Tibial artery (tissue), 4 donors: ENCODE data around the gene RTN4RL2.

Experiments used
- DNase-seq, 2 donors: peaks; one replicate each; pipeline ENCODE4 v3.0.0-alpha.2; 2019
- H3K27ac ChIP-seq, 2 donors: fragments of 200-600 bp; sonication (generic) in 1 of 2; 1 replicate in 1 of 2; 2 replicates in 1 of 2; pipeline ENCODE4 v1.5.1; 2018 to 2019; ENCODE audit warnings: mild to moderate bottlenecking in 1 of 2
- H3K27me3 ChIP-seq, 2 donors: fragments of 200-600 bp; sonication (generic) in 1 of 2; one replicate each; pipeline versions ENCODE4 v1.5.1 to v1.6.0; 2016 to 2019
- H3K36me3 ChIP-seq, 3 donors: fragments of 200-600 bp; sonication (generic) in 2 of 3; one replicate each; pipeline ENCODE4 v1.5.1; 2016 to 2019; ENCODE audit warnings: mild to moderate bottlenecking in 2 of 3
- H3K4me1 ChIP-seq, 4 donors: fragments of 200-600 bp; sonication (generic) in 2 of 4; 1 replicate in 3 of 4; 2 replicates in 1 of 4; pipeline ENCODE4 v1.5.1; 2016 to 2019
- H3K4me3 ChIP-seq, 2 donors: fragments of 200-600 bp; sonication (generic) in 1 of 2; 1 replicate in 1 of 2; 2 replicates in 1 of 2; pipeline ENCODE4 v1.5.1; 2018 to 2019; ENCODE audit warnings: mild to moderate bottlenecking in 2 of 2
- H3K9me3 ChIP-seq, 3 donors: fragments of 200-600 bp; sonication (generic) in 1 of 3; one replicate each; pipeline ENCODE4 v1.5.1; 2016 to 2019
- CTCF ChIP-seq, 2 experiments: fragments of 200-600 bp in 1 of 2; fragments of 450-650 bp in 1 of 2; IDR thresholded peaks; one replicate each; pipeline ENCODE4 v1.5.1; 2017 to 2019; ENCODE audit warnings: antibody characterized with exemption in 2 of 2, mild to moderate bottlenecking in 1 of 2, moderate library complexity in 1 of 2
- intact Hi-C: fragments of 100-400 bp; cut with DNase I; formaldehyde crosslinking; loops from one replicate; pipeline ENCODE4 v1.15.0; 2023; ENCODE audit warnings: low total_unique reads

The RTN4RL2 gene

GRCh38 chr11:57460022-57460757, at the start of gene RTN4RL2:
Gene RTN4RL2 (plus strand): TSS chr11:57460528. CDS start chr11:57460866, 338 bp downstream.
- H3K4me3 ChIP-seq: peak within 1 kb of the TSS; percentile 33 to 46
- peaks cover 0 to 65% of the 10 kb centered on the region in 2 donors for H3K27me3 ChIP-seq
- intact Hi-C loops: no loop called here
- peak in 1 of 2 donors; percentile 30 for DNase-seq
- no peak for TF ChIP-seq CTCF (IDR thresholded peaks at IDR 0.05)
- H3K4me1 ChIP-seq: peaks cover 0 to 43% (median 38%) of the 10 kb centered on the region in 4 donors
- H3K36me3 ChIP-seq: no peaks in the 10 kb centered on the region
- no peak within 1 kb of the TSS for H3K27ac ChIP-seq
- H3K9me3 ChIP-seq: no peaks in the 10 kb centered on the region

GRCh38 chr11:57413681-57414080, 46.6 kb upstream of the RTN4RL2 start:
- H3K27ac ChIP-seq: no peak overlapping the region
- intact Hi-C loops: no loop called here
- no peak overlapping the region for H3K4me3 ChIP-seq
- peaks cover 0 to 12% (median 5%) of the 10 kb centered on the region in 4 donors for H3K4me1 ChIP-seq
- DNase-seq: no peak
- no peaks in the 10 kb centered on the region for H3K9me3 ChIP-seq
- no peak for TF ChIP-seq CTCF (IDR thresholded peaks at IDR 0.05)
- H3K27me3 ChIP-seq: no peaks in the 10 kb centered on the region
- peaks cover 87 to 95% (median 88%) of the 10 kb centered on the region in 3 donors for H3K36me3 ChIP-seq

- H3K36me3 ChIP-seq: peaks cover 78 to 95% (median 79%) of the 10 kb centered on the region in 3 donors
- no peak for TF ChIP-seq CTCF (IDR thresholded peaks at IDR 0.05)
- no peaks in the 10 kb centered on the region for H3K27me3 ChIP-seq
- no peak for DNase-seq
- H3K9me3 ChIP-seq: no peaks in the 10 kb centered on the region
- peaks cover 0 to 12% (median 5%) of the 10 kb centered on the region in 4 donors for H3K4me1 ChIP-seq
- intact Hi-C loops: no loop called here
- H3K4me3 ChIP-seq: no peak overlapping the region
- no peak overlapping the region for H3K27ac ChIP-seq
Observed at GRCh38 chr11:57414612-57415212, 45.6 kb upstream of the RTN4RL2 start.

- peaks cover 74 to 95% (median 77%) of the 10 kb centered on the region in 3 donors for H3K36me3 ChIP-seq
- H3K27me3 ChIP-seq: no peaks in the 10 kb centered on the region
- no peak for DNase-seq
- no peak overlapping the region for H3K4me3 ChIP-seq
- intact Hi-C loops: no loop called here
- no peak for TF ChIP-seq CTCF (IDR thresholded peaks at IDR 0.05)
- H3K9me3 ChIP-seq: no peaks in the 10 kb centered on the region
- peaks cover 0 to 12% (median 5%) of the 10 kb centered on the region in 4 donors for H3K4me1 ChIP-seq
- peak overlapping the region in 1 of 2 donors; percentile 0 for H3K27ac ChIP-seq
Observed at GRCh38 chr11:57416436-57416835, 43.9 kb upstream of the RTN4RL2 start.

GRCh38 chr11:57417056-57417455, 43.3 kb upstream of the RTN4RL2 start:
- peak overlapping the region in 1 of 2 donors; percentile 0 for H3K27ac ChIP-seq
- H3K9me3 ChIP-seq: no peaks in the 10 kb centered on the region
- peaks cover 70 to 98% (median 76%) of the 10 kb centered on the region in 3 donors for H3K36me3 ChIP-seq
- no peak overlapping the region for H3K4me3 ChIP-seq
- peaks cover 0 to 12% (median 5%) of the 10 kb centered on the region in 4 donors for H3K4me1 ChIP-seq
- intact Hi-C loops: no loop called here
- TF ChIP-seq CTCF (IDR thresholded peaks at IDR 0.05): no peak
- peak in 1 of 2 donors; percentile 68 for DNase-seq
- no peaks in the 10 kb centered on the region for H3K27me3 ChIP-seq
